HG02763 (cell line): Measurements from ENCODE around the gene IVL.

Experiments used
- ATAC-seq: cut with Tn5 transposase; IDR thresholded peaks from one replicate; pipeline ENCODE4 v1.9.1; 2021; ENCODE audit warnings: mild to moderate bottlenecking, moderate library complexity; ENCODE audit not compliant: unreplicated experiment

Gene IVL, protein sequence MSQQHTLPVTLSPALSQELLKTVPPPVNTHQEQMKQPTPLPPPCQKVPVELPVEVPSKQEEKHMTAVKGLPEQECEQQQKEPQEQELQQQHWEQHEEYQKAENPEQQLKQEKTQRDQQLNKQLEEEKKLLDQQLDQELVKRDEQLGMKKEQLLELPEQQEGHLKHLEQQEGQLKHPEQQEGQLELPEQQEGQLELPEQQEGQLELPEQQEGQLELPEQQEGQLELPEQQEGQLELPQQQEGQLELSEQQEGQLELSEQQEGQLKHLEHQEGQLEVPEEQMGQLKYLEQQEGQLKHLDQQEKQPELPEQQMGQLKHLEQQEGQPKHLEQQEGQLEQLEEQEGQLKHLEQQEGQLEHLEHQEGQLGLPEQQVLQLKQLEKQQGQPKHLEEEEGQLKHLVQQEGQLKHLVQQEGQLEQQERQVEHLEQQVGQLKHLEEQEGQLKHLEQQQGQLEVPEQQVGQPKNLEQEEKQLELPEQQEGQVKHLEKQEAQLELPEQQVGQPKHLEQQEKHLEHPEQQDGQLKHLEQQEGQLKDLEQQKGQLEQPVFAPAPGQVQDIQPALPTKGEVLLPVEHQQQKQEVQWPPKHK

DNA sequence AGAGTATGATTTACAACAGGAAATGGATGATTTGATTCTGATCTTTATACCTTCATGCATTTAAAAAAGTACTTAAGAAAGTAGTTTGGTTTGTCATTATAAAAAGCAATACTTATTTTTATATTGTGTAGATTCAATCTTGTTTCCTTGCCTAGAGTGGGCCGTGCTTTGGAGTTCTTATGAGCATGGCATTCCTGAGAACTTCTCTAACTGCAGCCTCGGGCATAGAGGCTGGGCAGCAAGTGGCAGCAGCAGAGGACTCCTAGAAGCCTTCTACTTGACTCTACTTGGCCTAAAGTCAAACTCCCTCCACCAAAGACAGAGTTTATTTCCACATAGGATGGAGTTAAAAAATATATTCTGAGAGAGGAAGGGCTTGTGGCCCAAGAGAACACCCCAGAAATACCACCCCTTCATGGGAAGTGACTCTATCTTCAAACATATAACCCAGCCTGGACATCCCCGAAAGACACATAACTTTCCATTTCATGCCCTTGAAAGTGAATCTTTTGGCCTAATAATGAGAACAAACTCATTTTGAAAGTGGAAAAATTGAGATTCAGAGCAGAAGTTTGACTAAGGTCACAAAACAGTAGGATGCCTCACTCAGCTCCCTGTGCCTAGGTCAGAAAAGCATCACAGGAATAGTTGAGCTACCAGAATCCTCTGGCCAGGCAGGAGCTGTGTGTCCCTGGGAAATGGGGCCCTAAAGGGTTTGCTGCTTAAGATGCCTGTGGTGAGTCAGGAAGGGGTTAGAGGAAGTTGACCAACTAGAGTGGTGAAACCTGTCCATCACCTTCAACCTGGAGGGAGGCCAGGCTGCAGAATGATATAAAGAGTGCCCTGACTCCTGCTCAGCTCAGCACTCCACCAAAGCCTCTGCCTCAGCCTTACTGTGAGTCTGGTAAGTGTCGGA is at the start of gene IVL:
IVL (plus strand) TSS at position 861 of the 916 bp plus-strand sequence. CDS start 1,252 bp downstream, outside the sequence.
- ATAC-seq = no peak

GRCh38 chr1:152859696-152860095 is 48.6 kb upstream of the IVL start, which contains the start of gene LCE7A:
TSS of gene LCE7A (plus strand) at chr1:152859996. CDS start at chr1:152860698, 702 bp downstream.
- ATAC-seq = no peak

DNA sequence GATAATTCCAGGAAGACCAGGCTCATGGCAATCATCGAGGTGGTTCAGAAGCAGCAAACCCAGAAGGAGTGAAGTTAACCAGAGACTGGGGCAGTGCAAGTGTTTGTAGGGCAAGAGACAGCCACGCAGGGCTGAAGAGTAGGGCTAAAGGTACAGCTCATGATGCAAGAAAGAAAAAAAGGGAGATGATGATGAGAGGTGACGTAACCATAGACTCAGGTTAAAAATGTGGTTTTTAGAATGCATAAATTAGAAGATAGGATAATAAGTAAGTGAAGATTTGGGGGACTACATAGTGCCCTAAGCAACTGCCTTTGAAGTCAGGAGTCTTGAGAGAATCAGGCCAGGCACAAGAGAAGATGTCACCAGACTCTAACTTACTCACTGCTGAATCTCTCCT is 48.2 kb upstream of the IVL start:
- ATAC-seq = no peak

DNA sequence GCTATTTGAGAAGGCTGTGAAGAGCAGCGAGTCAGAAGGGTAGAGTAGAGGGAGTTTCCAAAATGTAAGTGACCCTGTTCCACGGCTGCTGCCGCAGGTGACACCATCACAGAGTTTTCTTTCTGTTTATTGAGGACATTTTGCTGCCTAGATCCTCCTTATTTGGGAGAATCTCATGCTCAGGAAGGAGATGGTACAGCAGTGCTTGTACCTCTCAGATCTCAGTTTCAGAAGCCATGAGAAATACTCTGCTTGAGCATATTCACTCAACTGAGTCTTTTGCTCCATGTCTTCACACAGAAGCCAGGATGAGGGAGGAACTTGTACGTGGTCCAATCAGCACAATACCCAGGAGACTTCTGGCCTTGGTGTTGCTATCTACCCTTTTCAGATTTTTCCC is 47.0 kb upstream of the IVL start:
- ATAC-seq = no peak

DNA sequence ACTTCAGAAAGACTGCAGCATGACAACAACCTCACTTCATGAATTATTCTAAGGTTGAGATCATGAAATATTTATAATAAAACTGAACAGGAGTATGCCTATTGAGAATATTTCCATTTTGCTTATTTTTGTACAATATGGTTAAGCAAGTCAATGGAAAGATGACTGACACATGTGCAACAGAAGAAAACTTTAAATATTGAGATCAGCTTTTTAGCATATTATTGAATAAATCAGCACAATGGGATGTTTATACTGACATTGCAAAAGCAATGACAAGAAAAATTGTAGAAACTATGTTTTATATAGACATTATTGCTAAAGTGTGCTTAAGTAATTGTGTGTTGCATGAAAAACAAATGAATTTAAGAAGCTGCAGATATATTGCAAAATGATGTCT is 43.9 kb upstream of the IVL start:
- no peak for ATAC-seq

GRCh38 chr1:152866321-152866720 is 42.0 kb upstream of the IVL start:
- no peak for ATAC-seq

DNA sequence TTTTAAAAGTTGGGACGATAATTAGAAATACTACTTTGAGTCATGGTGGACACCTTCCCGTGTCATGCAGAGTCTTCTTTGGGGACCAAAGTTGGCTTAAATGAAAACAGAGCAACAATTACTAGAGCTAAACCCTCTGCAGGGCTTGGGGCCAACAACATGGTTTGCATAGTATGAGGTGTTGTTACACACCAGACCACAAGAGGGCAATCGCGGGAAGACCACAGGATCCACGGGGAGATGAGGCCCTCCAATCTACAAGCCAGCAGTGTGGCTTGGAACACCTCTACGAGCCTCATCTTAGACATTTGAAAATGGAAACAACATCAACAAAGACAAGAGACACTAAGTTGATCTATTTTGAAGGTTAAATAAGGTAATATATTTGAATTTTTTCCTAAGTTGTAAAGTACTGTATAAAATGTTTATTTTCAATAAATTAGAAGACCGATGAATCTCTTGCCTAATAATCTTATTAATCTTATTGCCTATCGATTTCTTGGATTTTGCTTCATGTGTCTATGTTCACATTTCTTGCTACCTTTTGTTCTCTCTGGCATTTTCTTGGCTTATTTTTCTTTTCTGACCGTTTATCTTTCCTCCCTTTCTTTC is 38.4 kb upstream of the IVL start:
- no peak for ATAC-seq

GRCh38 chr1:152870831-152871730 is 37.3 kb upstream of the IVL start:
- ATAC-seq = no peak

DNA sequence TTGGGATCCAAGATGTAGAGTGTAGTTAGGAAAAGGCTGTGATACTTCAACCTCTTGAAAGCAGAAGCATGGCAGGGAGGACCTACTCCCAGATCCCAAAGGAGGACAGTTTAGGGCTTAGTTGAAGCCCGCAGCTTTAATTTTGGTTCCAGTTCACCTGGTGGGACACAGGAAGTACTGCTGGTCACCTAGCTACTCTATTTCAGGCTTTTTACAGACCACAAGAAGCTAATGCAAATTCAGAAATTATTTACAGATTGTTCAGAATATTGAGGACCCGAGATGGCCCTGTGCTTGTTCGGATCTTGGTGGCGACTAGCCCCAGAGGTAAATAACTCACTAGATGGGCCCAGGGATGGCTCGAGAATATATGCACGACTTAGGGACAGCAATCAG is 36.6 kb upstream of the IVL start:
- ATAC-seq = no peak

GRCh38 chr1:152873495-152873894 is 34.9 kb upstream of the IVL start:
- no peak for ATAC-seq

- no peak for ATAC-seq
These were observed 31.5 kb upstream of the IVL start for GRCh38 chr1:152876827-152877226.

DNA sequence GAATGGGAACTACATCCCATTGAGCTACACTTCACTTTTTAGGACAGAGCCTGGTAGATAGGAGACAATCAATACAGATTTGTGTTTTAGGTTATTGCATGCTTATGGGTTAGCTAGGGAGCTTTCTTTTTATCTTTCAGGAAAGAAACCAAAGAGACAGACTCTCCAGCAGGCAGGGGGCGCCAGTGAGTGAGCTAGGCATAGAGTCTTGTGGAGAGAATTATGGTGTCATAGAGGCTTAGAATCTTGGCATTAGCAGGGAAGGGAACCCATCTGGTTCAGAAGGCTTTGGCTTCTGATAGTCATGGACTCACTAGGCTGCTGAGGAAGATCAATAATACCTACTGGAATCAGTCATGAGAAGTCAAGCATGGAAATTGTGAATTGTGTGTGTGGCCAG is 30.3 kb upstream of the IVL start, which contains the start of gene SMCP:
SMCP (plus strand) TSS at position 281 of the 400 bp plus-strand sequence. CDS start 6,101 bp downstream, outside the sequence.
- no peak for ATAC-seq

GRCh38 chr1:152879559-152880198 is 28.7 kb upstream of the IVL start:
- no peak for ATAC-seq

- ATAC-seq = no peak
These were observed 28.0 kb upstream of the IVL start for GRCh38 chr1:152880316-152880715.

- ATAC-seq = no peak
These were observed 27.4 kb upstream of the IVL start for GRCh38 chr1:152880907-152881306.

GRCh38 chr1:152884085-152884484 is 24.3 kb upstream of the IVL start:
- ATAC-seq = no peak

GRCh38 chr1:152884506-152884905 is 23.8 kb upstream of the IVL start:
- ATAC-seq = no peak

GRCh38 chr1:152884966-152885624 is 23.3 kb upstream of the IVL start:
- ATAC-seq = no peak

DNA sequence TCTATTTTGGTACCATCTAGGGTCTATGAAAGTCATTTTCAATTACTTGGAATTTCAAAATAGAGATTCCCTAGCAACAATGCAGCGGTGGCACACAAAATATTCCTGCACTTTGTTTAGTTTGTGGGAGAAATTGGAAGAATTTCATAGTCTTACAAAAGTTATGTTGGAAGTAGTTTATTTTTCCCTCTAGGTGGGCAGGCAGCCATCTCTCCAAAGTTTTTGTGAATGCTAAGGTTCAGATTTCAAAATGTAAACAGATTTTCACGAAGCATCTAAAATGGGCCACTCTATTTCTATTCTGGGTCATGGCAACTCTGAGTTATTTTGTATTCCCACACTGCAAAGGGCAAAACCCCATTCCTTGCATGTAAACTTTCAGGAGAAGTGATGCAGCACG is 22.3 kb upstream of the IVL start:
- no peak for ATAC-seq
